ENCODE results near the gene LAMA3. TPM values are rescaled to one million over a fixed set of nuclear protein-coding genes. Genes with fewer than 3 reads are reported as not detected.

LAMA3 gene
- total and polyA plus RNA-seq, 9 donors, result 2.9 to 44.9 (median 14.8) TPM

DNA sequence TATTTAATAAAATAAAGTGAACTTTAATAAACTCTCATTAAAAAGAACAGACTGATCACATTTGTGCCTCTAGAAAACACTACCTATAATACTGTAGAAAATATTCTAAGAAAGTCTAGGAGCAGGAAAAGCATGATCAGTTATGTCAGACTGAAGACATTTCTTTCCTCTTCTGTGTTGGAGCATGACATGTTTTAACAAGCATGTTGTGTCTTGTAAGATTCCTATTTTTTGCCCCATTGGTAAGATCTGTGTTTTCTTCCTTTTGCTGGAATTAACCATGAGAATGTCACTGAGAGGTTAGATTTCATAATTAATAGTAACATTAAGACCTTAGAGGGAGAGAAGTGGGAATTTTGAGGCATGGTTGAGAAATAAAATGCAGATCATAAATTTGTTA is 27.7 kb downstream of the LAMA3 start:
- Histone ChIP-seq H3K4me1 (ENCODE audit: insufficient read depth) (peaks cover 4% of the 10 kb centered on the region), H3K9me3 (no peaks in the 10 kb centered on the region), H3K27me3 (no peaks in the 10 kb centered on the region), H3K4me3 (no peak overlapping the region), H3K36me3 (no peaks in the 10 kb centered on the region), H3K27ac (no peak overlapping the region)
- TF ChIP-seq POLR2A (IDR thresholded peaks at IDR 0.05) (no peak), EP300 (IDR thresholded peaks at IDR 0.05) (no peak)
- TF ChIP-seq, protein P1, sequence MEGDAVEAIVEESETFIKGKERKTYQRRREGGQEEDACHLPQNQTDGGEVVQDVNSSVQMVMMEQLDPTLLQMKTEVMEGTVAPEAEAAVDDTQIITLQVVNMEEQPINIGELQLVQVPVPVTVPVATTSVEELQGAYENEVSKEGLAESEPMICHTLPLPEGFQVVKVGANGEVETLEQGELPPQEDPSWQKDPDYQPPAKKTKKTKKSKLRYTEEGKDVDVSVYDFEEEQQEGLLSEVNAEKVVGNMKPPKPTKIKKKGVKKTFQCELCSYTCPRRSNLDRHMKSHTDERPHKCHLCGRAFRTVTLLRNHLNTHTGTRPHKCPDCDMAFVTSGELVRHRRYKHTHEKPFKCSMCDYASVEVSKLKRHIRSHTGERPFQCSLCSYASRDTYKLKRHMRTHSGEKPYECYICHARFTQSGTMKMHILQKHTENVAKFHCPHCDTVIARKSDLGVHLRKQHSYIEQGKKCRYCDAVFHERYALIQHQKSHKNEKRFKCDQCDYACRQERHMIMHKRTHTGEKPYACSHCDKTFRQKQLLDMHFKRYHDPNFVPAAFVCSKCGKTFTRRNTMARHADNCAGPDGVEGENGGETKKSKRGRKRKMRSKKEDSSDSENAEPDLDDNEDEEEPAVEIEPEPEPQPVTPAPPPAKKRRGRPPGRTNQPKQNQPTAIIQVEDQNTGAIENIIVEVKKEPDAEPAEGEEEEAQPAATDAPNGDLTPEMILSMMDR (IDR thresholded peaks at IDR 0.05), result no peak
- intact Hi-C loops (cut with DNase I), result no loop called here
- DNase-seq, result no peak

- Histone ChIP-seq H3K4me1 (ENCODE audit: insufficient read depth) (peaks cover 8% of the 10 kb centered on the region), H3K4me3 (no peak overlapping the region), H3K9me3 (no peaks in the 10 kb centered on the region), H3K27ac (no peak overlapping the region), H3K36me3 (no peaks in the 10 kb centered on the region), H3K27me3 (no peaks in the 10 kb centered on the region)
- DNase-seq, result no peak
- intact Hi-C loops (cut with DNase I), result no loop called here
- WGBS, 3 donors, result 17 to 30% (median 20%) methylated on average over 5 of the region's 5 CpGs
- TF ChIP-seq, protein P1 (IDR thresholded peaks at IDR 0.05), result no peak
- TF ChIP-seq EP300 (IDR thresholded peaks at IDR 0.05) (no peak), POLR2A (IDR thresholded peaks at IDR 0.05) (no peak)
These were observed 29.0 kb downstream of the LAMA3 start for GRCh38 chr18:23718243-23718720.

DNA sequence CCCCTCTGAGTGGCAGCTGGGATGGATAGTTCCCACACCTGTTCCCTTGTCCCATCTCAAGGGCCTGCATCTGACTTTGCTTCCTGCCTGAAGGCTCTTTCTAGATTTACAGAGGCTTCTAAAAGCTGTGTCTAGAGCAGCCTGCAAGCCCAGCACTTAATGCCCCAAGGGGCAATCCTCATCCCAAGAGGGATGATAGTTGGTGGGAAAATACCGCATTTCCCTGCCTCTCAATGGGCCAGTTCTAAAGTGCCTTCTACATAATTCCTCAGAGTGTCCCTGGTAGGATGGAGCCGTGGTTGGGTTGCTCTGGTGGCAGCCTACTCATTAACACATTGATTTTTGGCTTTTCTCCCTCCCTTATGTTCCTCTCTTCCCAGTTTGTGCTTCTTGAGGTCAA is 29.5 kb downstream of the LAMA3 start:
- DNase-seq, result no peak
- intact Hi-C loops (cut with DNase I), result no loop called here
- H3K9me3 ChIP-seq, result no peaks in the 10 kb centered on the region
- H3K4me1 ChIP-seq (ENCODE audit: insufficient read depth), result peaks cover 8% of the 10 kb centered on the region
- 84 to 89% (median 87%) methylated on average over 2 of the region's 2 CpGs for WGBS, 3 donors
- TF ChIP-seq, protein P1 (IDR thresholded peaks at IDR 0.05), result no peak
- no peak for TF ChIP-seq EP300 (IDR thresholded peaks at IDR 0.05)
- no peak for TF ChIP-seq POLR2A (IDR thresholded peaks at IDR 0.05)
- no peak overlapping the region for H3K27ac ChIP-seq
- no peaks in the 10 kb centered on the region for H3K36me3 ChIP-seq
- no peaks in the 10 kb centered on the region for H3K27me3 ChIP-seq
- H3K4me3 ChIP-seq, result no peak overlapping the region

DNA sequence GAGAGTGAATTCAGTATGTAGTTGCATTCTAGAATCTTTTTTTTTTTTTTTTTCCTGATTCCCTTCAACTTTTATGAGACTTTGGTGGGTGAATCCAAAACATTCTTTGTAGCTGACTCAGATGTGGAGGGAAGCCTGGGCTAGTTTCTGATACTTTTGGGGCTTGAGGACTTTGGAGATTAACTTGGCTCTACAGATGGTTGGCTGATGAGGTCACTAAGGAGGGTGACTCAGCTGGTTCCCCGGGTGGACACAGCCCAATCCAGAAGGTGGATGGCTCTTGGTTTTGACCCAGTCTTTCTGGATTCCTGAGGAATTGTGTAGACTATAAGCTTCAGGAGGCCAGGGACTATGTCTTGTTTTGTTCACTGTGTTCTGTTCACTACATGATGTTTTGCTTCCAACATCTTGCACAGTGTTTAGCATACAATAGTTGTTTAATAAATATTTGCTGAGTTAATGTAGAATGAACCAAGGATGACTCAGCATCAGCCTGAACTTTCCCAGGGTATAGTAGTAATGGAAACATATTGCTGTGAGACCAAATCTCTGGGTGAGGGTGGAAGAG is 30.5 kb downstream of the LAMA3 start:
- intact Hi-C loops (cut with DNase I), result no loop called here
- Histone ChIP-seq H3K36me3 (no peaks in the 10 kb centered on the region), H3K27me3 (no peaks in the 10 kb centered on the region), H3K4me3 (no peak overlapping the region), H3K4me1 (ENCODE audit: insufficient read depth) (peaks cover 8% of the 10 kb centered on the region), H3K9me3 (no peaks in the 10 kb centered on the region), H3K27ac (no peak overlapping the region)
- TF ChIP-seq EP300 (IDR thresholded peaks at IDR 0.05), result no peak
- TF ChIP-seq, protein P1 (IDR thresholded peaks at IDR 0.05), result no peak
- TF ChIP-seq POLR2A (IDR thresholded peaks at IDR 0.05), result no peak
- WGBS, 3 donors, result 0 to 7% (median 0%) methylated on average over 1 of the region's 1 CpG
- DNase-seq, result peak in 1 of 5 donors; percentile 32
